GM19455 (cell line): Measurements from ENCODE around the gene EIF1AD.
"Not testable (repeated sequence)": the region's sequence is repeated elsewhere in the genome, so short reads cannot be mapped to it uniquely, and the experiment has no call there.

Experiments used
- ATAC-seq: cut with Tn5 transposase; IDR thresholded peaks from one replicate; pipeline ENCODE4 v1.9.1; 2021; ENCODE audit not compliant: unreplicated experiment

Gene EIF1AD

DNA sequence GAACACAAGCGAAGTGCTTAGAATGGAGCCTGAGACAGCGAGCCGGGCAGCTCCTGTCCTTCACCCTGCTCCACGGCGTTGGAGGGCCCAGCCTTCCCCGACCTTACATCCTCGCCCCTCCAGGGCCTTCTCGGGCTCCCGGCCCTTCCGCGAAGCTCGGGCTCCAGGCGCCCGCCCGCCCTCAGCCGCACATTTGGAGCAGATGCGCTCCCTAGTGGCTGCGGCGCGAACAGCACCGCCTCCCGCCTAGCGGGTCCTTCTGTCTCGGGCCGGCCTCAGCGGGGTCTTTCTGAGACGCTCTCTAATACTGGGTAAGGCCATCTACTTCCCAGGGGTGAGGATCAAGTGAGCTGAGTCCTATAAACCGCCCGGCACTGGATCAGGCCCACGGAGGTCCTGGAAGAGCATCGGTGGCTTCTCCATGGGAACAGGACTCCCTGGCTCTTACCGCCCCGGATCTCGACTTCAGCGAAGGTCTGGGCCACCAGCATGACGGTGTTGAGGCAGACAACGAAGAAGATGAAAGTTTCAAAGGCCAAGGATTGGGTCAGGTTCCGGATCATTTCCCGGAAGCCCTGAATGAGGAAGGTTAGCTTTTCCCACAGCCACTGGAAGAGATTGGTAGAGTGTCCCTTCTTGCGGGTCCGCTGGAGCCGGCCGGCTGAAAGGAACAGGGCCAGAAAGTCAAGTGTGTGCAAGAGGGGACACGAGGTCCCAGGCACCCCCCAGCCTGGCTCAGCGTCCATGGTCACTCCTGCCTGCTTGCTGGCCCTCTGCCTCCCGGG lies 20.6 kb upstream of the EIF1AD start:
- ATAC-seq: no peak

DNA sequence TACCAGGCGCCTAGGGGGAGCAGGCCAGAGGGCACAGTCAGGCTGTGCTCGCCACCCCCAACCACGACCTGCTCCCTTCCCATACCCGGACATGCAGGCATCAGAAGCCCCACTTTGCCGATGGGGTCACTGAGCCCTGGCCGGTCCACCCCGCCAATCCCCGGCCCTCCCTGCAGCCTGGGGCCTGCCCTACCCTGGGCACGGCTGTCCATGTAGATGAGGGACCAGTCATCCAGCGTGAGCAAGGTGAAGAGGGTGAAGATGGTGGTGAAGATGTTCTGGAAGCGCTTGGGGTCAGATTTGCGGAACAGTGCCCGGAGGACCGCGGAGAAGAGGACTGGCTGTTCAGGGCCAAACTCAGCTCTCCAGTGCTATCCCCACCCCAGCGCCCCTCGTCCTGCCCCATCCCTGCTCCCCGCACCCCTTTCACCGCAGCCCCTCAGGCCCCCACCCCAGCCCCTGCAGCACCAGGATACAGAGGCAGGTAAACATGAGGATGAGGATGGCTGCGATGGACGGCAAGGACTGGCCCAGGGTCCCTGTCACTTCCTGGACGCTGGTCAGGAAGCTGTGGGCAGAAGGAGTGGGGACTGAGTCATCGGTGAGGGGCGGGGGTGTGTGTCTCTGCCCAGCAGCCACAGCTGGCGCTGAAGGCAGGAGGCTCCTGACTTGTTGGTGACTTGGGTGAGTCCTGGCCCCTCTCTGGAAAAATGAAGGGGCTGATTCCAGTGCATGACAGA lies 18.8 kb upstream of the EIF1AD start:
- no peak for ATAC-seq

- no peak for ATAC-seq
Observed at GRCh38 chr11:66020212-66020611, 18.3 kb upstream of the EIF1AD start.

DNA sequence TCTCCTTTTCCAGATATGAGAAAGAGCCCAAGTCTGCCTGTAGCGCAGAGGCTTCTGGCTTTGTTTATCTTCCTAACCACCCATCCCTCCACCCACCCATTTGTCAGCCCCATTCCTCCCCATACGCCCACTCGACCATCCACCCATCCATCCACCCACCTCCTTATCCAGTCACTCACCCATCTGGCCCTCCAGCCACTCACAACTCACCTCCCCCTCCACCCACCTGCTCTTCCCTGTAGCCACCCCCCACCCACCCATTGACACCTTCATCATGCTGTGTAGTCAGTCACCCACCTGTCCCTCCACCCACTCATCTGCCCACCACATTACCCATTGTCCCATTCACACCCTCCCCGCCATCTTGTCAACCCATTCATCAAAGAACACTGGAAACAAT lies 15.4 kb upstream of the EIF1AD start:
- ATAC-seq: no peak

GRCh38 chr11:66016793-66017177 lies 14.8 kb upstream of the EIF1AD start:
- ATAC-seq: no peak

- ATAC-seq: no peak
Observed at GRCh38 chr11:66015936-66016792, 14.2 kb upstream of the EIF1AD start.

DNA sequence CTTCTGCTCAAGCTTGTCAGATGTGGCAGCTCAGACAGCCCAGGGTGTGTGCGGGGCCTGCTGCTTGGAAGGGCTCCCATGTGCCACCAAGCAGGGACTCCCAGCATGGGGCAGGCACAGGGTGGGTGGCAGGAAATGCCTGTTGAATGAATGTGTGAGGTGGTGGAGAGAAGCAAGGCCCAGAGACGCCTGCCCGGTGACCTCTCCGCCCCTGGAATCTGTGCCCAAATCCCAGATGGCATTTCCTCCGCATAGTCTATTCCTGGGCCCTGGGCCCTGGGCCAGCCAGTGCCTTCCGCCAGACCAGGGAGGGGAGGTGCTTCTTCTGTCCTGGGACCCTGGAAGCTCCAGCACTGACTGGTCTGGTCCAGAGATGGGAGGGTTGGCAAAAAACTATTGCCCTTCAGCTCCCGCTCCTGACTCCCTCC lies 13.5 kb upstream of the EIF1AD start:
- no peak for ATAC-seq

- no peak for ATAC-seq
Observed at GRCh38 chr11:66014804-66015453, 13.0 kb upstream of the EIF1AD start.

DNA sequence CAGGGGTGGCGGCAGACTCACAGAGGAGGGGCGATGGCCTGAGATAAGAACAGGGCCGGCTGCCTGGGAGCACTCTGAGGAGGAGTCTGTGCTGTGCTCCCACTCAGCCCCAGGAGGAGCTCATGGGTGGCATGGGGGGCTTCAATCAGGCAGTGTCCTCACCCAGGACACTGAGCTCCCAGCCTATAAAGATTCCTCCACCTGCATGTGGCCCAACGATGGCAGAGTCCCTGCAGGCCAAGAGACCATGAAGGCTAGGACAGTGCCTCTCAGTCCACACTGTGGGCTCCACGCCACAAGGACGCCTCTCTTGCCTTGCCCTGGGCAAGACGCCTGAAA lies 11.8 kb upstream of the EIF1AD start:
- ATAC-seq: no peak

DNA sequence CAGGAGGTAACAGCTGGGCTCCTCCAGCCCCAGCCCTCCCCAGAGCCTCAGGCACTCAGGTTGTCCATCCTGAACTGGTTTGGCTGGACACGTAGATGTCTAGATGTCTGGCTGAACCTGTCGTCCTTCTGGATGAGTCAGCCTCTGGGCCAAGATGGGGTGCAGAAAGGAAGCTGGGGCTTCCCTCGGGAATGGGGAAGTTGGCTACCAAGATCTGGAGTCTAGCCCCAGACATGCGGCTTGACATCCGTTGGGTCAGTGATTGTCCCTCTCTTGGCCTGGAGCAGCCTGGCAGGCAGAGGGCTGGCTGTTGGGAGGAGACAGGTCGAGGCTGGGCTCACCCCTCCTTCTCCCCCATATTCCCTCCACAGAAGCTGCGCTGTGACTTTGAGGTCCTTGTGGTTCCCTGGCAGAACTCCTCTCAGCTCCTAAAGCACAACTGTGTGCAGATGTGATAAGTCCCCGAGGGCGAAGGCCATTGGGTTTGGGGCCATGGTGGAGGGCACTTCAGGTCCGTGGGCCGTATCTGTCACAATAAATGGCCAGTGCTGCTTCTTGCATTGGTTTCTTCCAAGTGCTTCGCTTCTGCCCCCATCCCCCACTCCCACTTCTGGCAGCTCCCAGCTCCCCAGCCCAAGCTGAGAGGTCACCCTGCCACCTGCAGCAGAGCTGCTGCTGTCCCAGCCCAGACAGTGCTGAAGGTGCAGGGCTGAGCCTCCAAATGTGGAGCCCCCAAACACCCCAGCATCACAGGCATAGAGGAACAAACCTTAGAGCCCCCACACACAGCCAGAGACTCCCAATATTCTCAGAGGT lies 11.2 kb upstream of the EIF1AD start:
- no peak for ATAC-seq

DNA sequence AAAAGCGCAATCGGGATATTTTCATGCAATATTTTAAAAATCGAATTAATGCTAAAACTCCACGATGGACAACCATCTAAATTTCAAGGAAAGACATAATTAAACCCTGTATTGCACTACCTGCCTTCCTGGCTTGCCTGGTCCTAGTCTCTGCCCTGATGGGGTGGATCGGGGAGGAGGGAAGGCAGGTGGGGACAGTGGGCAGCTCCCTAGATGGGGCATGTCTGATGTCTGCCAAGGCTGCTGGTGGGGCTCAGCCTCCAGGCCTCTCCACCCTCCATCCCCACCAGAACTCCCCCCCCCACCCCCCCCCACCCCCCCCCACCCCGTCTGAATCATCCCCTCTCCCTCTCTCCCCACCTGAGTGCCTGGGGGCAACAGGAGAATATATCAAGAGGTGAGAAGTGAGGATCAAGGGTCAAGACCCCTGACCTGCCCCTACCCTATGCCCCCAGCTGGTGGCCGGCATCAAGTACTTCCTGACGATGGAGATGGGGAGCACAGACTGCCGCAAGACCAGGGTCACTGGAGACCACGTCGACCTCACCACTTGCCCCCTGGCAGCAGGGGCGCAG lies 10.5 kb upstream of the EIF1AD start:
- ATAC-seq: no peak

- ATAC-seq: no peak
Observed at GRCh38 chr11:66011785-66012303, 9.9 kb upstream of the EIF1AD start, which contains the start of gene CST6. Gene CST6 (plus strand): TSS chr11:66012008. CDS start chr11:66012045, 37 bp downstream.

- ATAC-seq: no peak
Observed at GRCh38 chr11:66011239-66011784, 9.4 kb upstream of the EIF1AD start.

DNA sequence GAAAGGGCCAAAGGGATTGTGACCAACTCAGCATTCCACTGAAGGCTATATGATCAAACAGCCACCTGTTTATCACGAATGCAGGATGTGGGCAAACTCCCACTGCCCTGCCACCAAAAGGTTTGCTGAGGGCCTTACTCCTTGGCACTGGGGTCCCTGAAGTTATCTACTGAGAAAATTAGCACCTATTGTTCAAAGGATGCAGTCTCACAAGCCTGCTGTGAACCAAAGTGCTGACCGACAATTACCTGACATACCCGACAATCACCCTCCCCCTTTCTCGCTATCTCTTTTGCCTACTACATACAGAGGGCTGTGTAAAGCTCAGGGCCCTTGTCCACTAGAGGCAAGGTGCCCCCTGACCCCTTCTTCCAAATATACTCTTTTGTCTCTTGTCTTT lies 8.1 kb upstream of the EIF1AD start:
- ATAC-seq: not testable (repeated sequence)

GRCh38 chr11:66008468-66009101 lies 6.6 kb upstream of the EIF1AD start:
- no peak for ATAC-seq

- no peak for ATAC-seq
Observed at GRCh38 chr11:66008095-66008467, 6.1 kb upstream of the EIF1AD start.

GRCh38 chr11:66007201-66007634 lies 5.3 kb upstream of the EIF1AD start:
- no peak for ATAC-seq

GRCh38 chr11:66006891-66007176 lies 4.9 kb upstream of the EIF1AD start:
- no peak for ATAC-seq
